NCI-H2171 (cell line): ENCODE results near the gene THAP10.
"Not testable (repeated sequence)": the region's sequence is repeated elsewhere in the genome, so short reads cannot be mapped to it uniquely, and the experiment has no call there.

Source experiments
- DNase-seq: peaks from one replicate; lab custom pipeline; 2025; lab: John Stamatoyannopoulos, UW

The THAP10 gene

GRCh38 chr15:70876683-70877082 is 15.6 kb downstream of the THAP10 start:
- DNase-seq: no peak

- no peak for DNase-seq
Observed at GRCh38 chr15:70876011-70876410, 16.2 kb downstream of the THAP10 start.

DNA sequence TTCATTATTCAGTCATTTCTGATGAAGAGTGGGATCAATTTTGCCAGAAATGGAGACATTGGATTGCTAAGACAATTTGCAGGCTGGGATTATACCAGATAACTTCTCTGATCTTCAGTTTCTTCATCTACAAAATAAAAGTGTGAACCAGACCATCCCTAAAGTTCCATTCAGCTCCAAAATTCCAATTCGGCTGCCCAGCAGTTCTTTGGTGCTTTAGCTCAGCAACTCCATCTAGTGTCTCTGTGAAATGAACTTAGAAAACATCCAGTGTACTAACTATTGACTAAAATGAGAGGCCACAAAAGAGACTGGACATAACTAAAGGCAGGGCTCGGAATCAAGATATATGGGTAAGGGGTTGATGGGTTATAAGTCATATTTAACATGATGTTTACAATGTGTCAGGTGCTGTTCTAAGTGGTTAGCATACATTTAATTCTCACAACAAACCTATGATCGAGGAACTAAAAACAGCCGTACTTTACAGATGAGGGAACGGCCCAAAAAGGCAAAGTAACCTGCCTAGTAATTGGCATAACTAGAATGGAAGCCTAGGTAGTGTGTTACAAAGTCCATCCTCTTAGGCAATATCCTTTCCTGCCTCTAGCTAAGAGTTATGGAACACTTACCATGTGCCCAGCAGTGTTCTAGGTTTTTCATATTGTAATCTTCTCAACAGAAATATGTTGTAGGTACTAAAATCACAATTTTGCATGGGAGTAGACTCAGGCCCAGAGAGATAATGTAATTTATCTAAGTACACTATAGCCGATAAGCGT is 17.0 kb downstream of the THAP10 start:
- no peak for DNase-seq

DNA sequence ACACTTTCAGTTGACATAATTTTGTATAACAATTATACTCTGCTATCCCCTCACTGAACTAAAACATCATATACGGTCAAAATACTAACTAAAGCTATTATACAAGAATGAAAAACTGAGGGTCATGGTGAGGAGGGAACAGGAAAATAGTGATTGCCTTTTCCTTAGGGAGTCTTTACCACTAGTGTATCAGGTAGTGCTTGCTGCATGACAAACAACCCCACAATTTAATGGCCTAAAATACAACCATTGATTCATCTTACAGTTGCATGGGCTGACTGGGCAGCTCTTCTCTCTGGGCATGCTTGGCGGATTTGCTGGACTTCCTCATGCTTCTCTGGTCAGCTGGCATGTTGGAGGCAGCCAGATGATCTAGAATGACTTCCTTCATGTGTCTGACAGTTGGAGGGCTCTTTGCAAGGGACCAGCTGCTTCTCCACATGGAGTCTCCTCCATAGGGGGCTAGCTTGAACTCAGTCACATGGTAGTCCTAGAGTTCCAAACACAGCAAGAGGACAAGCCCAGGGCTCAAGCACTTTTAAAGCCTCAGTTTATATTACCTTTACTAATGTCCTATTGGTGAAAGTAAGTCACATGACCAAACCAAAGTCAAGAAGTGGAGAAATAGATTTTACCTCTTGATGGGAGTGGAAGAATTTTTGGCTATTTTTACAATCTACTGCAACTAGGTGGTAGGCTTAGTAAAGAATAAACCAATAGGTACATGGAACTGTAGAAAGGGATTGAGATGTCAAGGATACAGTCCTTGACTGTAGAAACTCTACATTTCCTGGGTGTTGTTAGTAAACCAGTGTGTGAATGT is 18.8 kb downstream of the THAP10 start:
- no peak for DNase-seq

DNA sequence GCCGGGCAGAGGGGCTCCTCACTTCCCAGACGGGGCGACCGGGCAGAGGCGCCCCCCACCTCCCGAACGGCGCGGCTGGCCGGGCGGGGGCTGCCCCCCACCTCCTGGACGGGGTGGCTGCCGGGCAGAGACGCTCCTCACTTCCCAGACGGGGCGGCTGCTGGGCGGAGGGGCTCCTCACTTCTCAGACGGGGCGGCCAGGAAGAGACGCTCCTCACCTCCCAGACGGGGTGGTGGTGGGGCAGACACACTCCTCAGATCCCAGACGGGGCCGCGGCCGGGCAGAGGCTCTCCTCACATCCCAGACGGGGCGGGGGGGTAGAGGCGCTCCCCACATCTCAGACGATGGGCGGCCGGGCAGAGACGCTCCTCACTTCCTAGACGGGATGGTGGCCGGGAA is 20.7 kb downstream of the THAP10 start:
- DNase-seq: not testable (repeated sequence)

GRCh38 chr15:70870051-70870450 is 22.2 kb downstream of the THAP10 start:
- DNase-seq: no peak

DNA sequence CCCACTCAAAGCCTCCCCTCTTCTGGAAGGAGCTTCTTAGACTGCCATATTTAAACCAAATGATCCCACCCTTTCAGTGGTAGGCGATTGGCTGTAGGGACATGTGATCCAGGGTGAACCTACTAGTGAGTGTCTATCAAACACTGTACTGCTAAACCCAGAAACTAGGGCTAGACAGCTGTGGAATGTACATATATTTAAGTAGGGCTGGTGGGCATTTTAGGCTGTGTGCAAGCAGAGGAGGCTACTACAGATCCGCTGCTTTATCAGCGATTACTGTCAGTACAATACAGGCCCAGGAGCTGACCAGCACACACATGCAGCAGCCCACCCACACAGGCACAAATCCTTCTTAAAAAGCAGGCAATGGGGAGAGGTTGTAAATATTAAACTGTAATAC is 22.9 kb downstream of the THAP10 start:
- DNase-seq: no peak

- DNase-seq: no peak
Observed at GRCh38 chr15:70867911-70868467, 24.2 kb downstream of the THAP10 start.

DNA sequence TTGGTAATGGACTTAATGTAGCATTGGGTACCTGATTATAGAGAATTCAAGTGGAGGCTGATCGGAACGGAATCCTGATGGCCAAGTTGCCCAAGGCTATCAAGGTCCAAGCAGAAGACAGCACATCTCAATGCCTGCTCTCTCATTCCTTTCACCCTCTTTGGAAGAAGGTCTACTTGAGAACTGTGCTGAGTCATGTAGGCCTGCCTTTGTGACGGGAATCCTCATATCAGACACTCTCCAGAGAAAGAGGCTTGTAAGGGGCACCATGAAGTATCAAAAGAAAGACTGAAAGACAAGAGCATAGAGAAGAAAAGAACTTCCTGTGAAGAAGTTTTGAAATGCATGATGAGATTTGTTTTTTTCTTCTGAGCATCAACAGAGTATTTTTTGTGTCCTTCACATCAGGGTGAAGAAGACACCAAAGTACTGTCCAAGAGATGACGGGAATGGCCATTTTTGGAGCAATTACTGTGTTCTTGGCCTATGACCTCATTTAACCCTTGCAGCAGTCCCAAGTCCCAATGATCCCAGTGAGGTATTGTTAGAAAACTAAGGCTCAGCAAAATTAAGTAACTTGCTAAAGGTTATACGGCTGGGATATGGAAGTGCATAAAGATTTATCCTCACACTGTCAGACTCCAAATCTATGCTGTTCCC is 25.1 kb downstream of the THAP10 start:
- DNase-seq: no peak

GRCh38 chr15:70863450-70864218 is 28.6 kb downstream of the THAP10 start:
- no peak for DNase-seq

DNA sequence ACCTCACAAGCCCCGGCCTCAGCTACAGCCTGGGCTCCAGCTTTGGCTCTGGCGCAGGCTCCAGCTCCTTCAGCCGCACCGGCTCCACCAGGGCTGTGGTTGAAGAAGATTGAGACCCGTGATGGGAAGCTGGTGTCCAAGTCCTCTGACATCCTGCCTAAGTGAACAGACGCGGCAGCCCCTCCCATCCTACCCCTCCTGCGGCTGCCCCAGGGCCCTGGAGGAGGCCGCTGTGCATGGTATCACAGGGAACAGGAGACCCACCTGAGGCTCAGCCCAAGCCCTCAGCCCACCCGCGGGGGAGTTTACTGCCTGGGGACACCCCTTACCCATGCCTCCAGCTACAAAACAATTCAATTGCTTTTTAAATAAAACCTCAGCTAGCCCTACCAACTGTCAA is 32.2 kb downstream of the THAP10 start:
- no peak for DNase-seq

DNA sequence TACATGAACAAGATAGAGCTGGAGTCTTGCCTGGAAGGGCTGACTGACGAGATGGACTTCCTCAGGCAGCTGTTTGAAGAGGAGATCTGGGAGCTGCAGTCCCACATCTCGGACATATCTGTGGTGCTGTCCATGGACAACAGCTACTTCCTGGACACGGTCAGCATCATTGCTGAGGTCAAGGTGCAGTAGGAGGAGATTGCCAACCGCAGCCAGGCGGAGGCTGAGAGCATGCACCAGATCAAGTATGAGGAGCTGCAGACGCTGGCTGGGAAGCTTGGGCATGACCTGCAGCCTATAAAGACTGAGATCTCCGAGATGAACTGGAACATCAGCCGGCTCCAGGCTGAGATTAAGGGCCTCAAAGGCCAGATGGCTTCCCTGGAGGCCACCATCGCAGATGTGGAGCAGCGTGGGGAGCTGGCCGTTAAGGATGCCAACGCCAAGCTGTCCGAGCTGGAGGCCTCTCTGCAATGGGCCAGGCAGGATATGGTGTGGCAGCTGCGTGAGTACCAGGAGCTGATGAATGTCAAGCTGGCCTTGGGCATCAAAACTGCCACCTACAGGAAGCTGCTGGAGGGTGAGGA is 32.8 kb downstream of the THAP10 start:
- no peak for DNase-seq

GRCh38 chr15:70858614-70859321 is 33.5 kb downstream of the THAP10 start:
- not testable (repeated sequence) for DNase-seq

DNA sequence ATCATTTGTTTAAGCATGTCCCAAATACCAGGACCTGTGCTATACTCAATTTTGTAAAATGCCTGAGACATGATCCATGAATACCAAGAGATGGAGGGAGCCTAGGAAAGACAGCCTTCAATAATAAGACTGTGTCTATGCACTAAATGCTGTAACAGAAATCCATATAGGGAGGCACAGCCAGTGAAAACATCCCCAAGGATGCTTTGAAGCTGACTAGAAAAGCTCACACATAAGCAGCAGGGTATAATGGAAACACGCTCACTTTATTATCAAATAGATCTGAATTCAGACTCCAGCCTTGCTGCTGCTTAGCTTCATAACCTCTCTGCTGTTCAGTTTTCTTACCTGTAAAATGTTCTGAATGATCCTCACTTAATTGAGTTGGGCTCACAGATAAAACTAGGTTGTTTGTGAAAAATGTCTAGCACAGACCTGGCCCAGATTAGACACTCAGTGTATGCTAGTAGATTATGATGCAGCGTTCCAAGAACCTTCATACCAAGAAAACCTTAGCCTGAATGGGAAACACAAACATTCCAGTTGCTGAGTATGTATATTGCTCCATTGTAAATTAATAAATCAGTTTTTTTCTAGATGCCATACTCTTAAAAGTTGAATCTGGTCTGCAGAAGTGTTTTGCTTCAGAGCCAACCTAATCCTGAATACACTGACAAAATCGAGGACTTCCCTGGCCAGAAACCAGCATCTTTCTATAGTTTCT is 34.5 kb downstream of the THAP10 start:
- DNase-seq: no peak

DNA sequence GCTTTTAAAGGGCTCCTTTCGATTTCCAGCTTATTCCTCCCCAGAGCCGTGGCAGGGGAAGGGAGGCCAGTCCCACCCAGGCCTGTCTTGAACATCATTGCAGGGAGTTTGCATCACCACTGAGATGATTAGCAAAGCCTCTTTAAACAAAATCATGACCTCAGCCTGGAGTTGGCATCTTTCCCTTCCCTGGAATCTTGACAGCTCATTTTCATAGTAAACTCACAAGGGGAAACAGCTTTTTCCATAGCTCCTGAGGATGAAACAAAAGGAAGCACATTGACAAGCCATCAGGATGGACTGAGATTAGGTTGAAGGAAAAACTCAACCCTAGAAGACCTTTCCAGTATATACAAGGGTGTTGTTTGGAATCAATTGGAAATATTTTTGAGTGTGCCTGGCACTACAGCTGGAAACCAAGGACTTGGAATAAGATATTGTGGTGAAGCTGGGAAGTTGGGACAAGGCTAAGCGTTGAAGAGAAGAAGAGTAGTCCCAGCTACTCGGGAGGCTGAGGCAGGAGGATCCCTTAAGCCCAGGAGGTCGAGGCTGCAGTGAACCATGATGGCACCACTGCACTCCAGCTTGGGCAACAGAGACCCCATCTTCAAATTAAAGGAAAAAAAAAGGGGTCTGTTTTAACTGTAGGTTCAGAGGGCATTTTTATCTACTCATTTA is 35.2 kb downstream of the THAP10 start:
- no peak for DNase-seq

- DNase-seq: no peak
Observed at GRCh38 chr15:70856177-70856883, 35.9 kb downstream of the THAP10 start.

- DNase-seq: no peak
Observed at GRCh38 chr15:70855764-70856163, 36.5 kb downstream of the THAP10 start.

DNA sequence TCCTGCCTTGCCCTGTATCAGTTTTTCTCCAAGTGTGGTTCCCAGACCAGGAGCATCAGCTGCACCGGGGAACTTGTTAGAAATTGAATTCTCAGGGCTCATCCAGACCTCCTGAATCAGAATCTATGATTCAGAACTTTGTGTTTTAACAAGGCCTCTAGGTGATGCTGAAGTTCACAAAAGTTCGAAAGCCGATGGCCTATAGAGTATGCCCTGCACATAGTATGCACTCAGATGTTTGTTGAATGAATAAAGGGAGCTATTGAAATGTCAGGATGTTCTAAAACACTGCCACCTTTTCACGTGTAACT is 37.6 kb downstream of the THAP10 start:
- no peak for DNase-seq
